H1 (cell line): ENCODE data around the gene MAML3. TPM values are rescaled to one million over a fixed set of nuclear protein-coding genes. Genes with fewer than 3 reads are reported as not detected.
A peak's percentile ranks its signal among the peaks of the same experiment; 100 is the strongest.

Experiments
- CTCF ChIA-PET: fragments of 300-600 bp; sonication (Branson Sonifier 250); formaldehyde crosslinking; loops from one replicate; lab custom pipeline; 2021; ENCODE audit not compliant: partially characterized antibody; lab: Charles Lee
- POLR2A ChIA-PET: fragments of 300-600 bp; sonication (Branson Sonifier 250); formaldehyde crosslinking; loops from one replicate; lab custom pipeline; 2021; ENCODE audit warnings: inconsistent platforms; ENCODE audit not compliant: partially characterized antibody; lab: Charles Lee
- DNase-seq, 2 experiments: peaks; one replicate each; pipeline versions ENCODE4 v3.0.0 to v3.0.0-alpha.2; 2010 to 2022; ENCODE audit warnings: low spot score in 2 of 2, low read depth in 1 of 2, mixed read lengths in 1 of 2
- FAIRE-seq: peaks from 2 replicates; lab custom pipeline; 2011; peaks lifted over from hg19 to GRCh38; lab: Jason Lieb, UNC
- H2AFZ ChIP-seq: 2 replicates; pipeline ENCODE4 v1.8.1; 2012; ENCODE audit warnings: low read length, inconsistent platforms
- H2AK5ac ChIP-seq: 2 replicates; pipeline ENCODE4 v1.6.1; 2013; ENCODE audit warnings: low read depth, low read length
- H2BK120ac ChIP-seq: replicated peaks from 2 replicates; pipeline ENCODE3; 2013; ENCODE audit warnings: low read depth, low read length, inconsistent platforms
- H2BK12ac ChIP-seq: 2 replicates; pipeline ENCODE4 v1.6.1; 2013; ENCODE audit warnings: low read depth, low read length
- H2BK15ac ChIP-seq: 2 replicates; pipeline ENCODE4 v1.6.1; 2013; ENCODE audit warnings: low read length
- H2BK20ac ChIP-seq: 2 replicates; pipeline ENCODE4 v1.6.1; 2013; ENCODE audit warnings: low read length
- H2BK5ac ChIP-seq: 2 replicates; pipeline ENCODE4 v1.6.1; 2013; ENCODE audit warnings: low read depth, low read length
- H3K14ac ChIP-seq: 2 replicates; pipeline ENCODE4 v1.6.1; 2013; ENCODE audit warnings: inconsistent platforms; ENCODE audit not compliant: insufficient read length
- H3K18ac ChIP-seq: 2 replicates; pipeline ENCODE4 v1.6.1; 2013; ENCODE audit warnings: low read length; ENCODE audit errors: extremely low read depth
- H3K23ac ChIP-seq: 2 replicates; pipeline ENCODE4 v1.6.1; 2013; ENCODE audit warnings: inconsistent platforms; ENCODE audit not compliant: insufficient read length
- H3K23me2 ChIP-seq: 2 replicates; pipeline ENCODE4 v1.6.1; 2013; ENCODE audit warnings: low read depth, low read length
- H3K27ac ChIP-seq: 2 replicates; pipeline ENCODE4 v1.6.1; 2011; ENCODE audit warnings: low read depth, low read length, inconsistent platforms
- H3K27me3 ChIP-seq, 4 experiments: replicated peaks in 1 of 4; 1 replicate in 1 of 4; 2 replicates in 3 of 4; pipeline versions ENCODE4 v1.6.1 to v1.8.1; 2011 to 2013; ENCODE audit warnings: low read length in 3 of 4, mild to moderate bottlenecking in 3 of 4, inconsistent platforms in 2 of 4, mixed read lengths in 2 of 4, moderate library complexity in 1 of 4; ENCODE audit not compliant: control insufficient read depth in 3 of 4, insufficient read depth in 3 of 4; ENCODE audit errors: extremely low read depth in 1 of 4
- H3K36me3 ChIP-seq, 4 experiments: 2 replicates each; pipeline versions ENCODE4 v1.6.1 to v1.8.1; 2011 to 2013; ENCODE audit warnings: mild to moderate bottlenecking in 4 of 4, low read length in 3 of 4, moderate library complexity in 2 of 4, control low read depth in 1 of 4, inconsistent platforms in 1 of 4; ENCODE audit not compliant: insufficient read depth in 4 of 4, control insufficient read depth in 2 of 4
- H3K4ac ChIP-seq: replicated peaks from 2 replicates; pipeline ENCODE3; 2013; ENCODE audit warnings: low read length, low read depth, mixed read lengths, inconsistent platforms; ENCODE audit not compliant: insufficient read length
- H3K4me1 ChIP-seq, 4 experiments: replicated peaks in 1 of 4; 1 replicate in 1 of 4; 2 replicates in 3 of 4; pipeline versions ENCODE4 v1.6.1 to v1.8.1; 2011 to 2013; ENCODE audit warnings: low read length in 3 of 4, inconsistent platforms in 2 of 4, mixed read lengths in 1 of 4; ENCODE audit not compliant: insufficient read depth in 4 of 4, control insufficient read depth in 3 of 4
- H3K4me2 ChIP-seq, 2 experiments: 2 replicates each; pipeline versions ENCODE4 v1.6.1 to v1.8.1; 2011 to 2013; ENCODE audit warnings: low read depth in 2 of 2, low read length in 2 of 2, control low read depth in 1 of 2, inconsistent platforms in 1 of 2, mild to moderate bottlenecking in 1 of 2; ENCODE audit not compliant: insufficient read depth in 1 of 2
- H3K4me3 ChIP-seq, 4 experiments: fragments of 200-600, 300-600 bp in 1 of 4; sonication (generic), shearing (Covaris generic), sonication (Bioruptor Twin) in 1 of 4; 2 replicates each; pipeline versions ENCODE4 v1.5.1 to v1.8.1; 2011 to 2016; ENCODE audit warnings: low read length in 4 of 4, low read depth in 3 of 4, control low read depth in 2 of 4, inconsistent platforms in 2 of 4, mild to moderate bottlenecking in 2 of 4, mixed read lengths in 1 of 4, moderate library complexity in 1 of 4; ENCODE audit not compliant: insufficient read depth in 2 of 4; ENCODE audit errors: extremely low read depth in 1 of 4
- H3K56ac ChIP-seq: replicated peaks from 2 replicates; pipeline ENCODE3; 2013; ENCODE audit warnings: low read depth, mild to moderate bottlenecking, mixed read lengths, low read length, inconsistent platforms; ENCODE audit not compliant: insufficient read length
- H3K79me1 ChIP-seq: 2 replicates; pipeline ENCODE4 v1.6.1; 2013; ENCODE audit warnings: low read depth, low read length, control low read depth
- H3K79me2 ChIP-seq, 2 experiments: 2 replicates each; pipeline versions ENCODE4 v1.6.1 to v1.8.1; 2012 to 2013; ENCODE audit warnings: low read length in 2 of 2, mild to moderate bottlenecking in 2 of 2, inconsistent platforms in 1 of 2; ENCODE audit not compliant: insufficient read depth in 2 of 2, control insufficient read depth in 1 of 2
- H3K9ac ChIP-seq, 4 experiments: replicated peaks in 1 of 4; 1 replicate in 1 of 4; 2 replicates in 3 of 4; pipeline versions ENCODE4 v1.6.1 to v1.8.1; 2011 to 2013; ENCODE audit warnings: low read depth in 3 of 4, low read length in 3 of 4, control low read depth in 2 of 4, mild to moderate bottlenecking in 2 of 4, moderate library complexity in 2 of 4, inconsistent platforms in 1 of 4; ENCODE audit errors: extremely low read depth in 1 of 4
- H3K9me3 ChIP-seq, 2 experiments: 2 replicates each; pipeline versions ENCODE4 v1.6.1 to v1.8.1; 2012 to 2013; ENCODE audit warnings: mild to moderate bottlenecking in 2 of 2, moderate library complexity in 2 of 2, control low read depth in 1 of 2, inconsistent platforms in 1 of 2, low read depth in 1 of 2, low read length in 1 of 2, mixed read lengths in 1 of 2; ENCODE audit not compliant: insufficient read depth in 2 of 2
- H4K20me1 ChIP-seq, 2 experiments: replicated peaks in 1 of 2; 2 replicates each; pipeline versions ENCODE3 to v1.8.1; 2011 to 2013; ENCODE audit warnings: inconsistent platforms in 2 of 2, low read length in 2 of 2, mild to moderate bottlenecking in 1 of 2; ENCODE audit not compliant: insufficient read depth in 2 of 2, control insufficient read depth in 1 of 2
- H4K5ac ChIP-seq: 2 replicates; pipeline ENCODE4 v1.6.1; 2013; ENCODE audit warnings: low read length, low read depth, mixed read lengths, inconsistent platforms; ENCODE audit not compliant: insufficient read length
- H4K8ac ChIP-seq: 2 replicates; pipeline ENCODE4 v1.8.0; 2013; ENCODE audit warnings: mild to moderate bottlenecking, moderate library complexity, low read length, inconsistent platforms; ENCODE audit not compliant: insufficient read depth; ENCODE audit errors: extremely low read depth
- H4K91ac ChIP-seq: replicated peaks from 2 replicates; pipeline ENCODE3; 2013; ENCODE audit warnings: low read length, mixed read lengths, inconsistent platforms; ENCODE audit not compliant: insufficient read length
- CBX5 ChIP-seq: fragments of 300-800, 300-1000 bp; sonication (generic); IDR thresholded peaks from 2 replicates; pipeline ENCODE4 v1.7.1; 2016; ENCODE audit warnings: antibody characterized with exemption, low read length, low read depth
- CHD2 ChIP-seq: IDR thresholded peaks from 2 replicates; pipeline ENCODE4 v1.6.1; 2012; ENCODE audit warnings: low read length, improper control_type of control experiment
- CTCF ChIP-seq, 3 experiments: IDR thresholded peaks; 1 replicate in 2 of 3; 2 replicates in 1 of 3; pipeline versions ENCODE4 v1.5.1 to v1.6.1; 2011; ENCODE audit warnings: low read length in 3 of 3, mild to moderate bottlenecking in 3 of 3, inconsistent platforms in 2 of 3, low read depth in 1 of 3, moderate library complexity in 1 of 3; ENCODE audit not compliant: insufficient read depth in 1 of 3; ENCODE audit errors: control extremely low read depth in 1 of 3
- E2F6 ChIP-seq: IDR thresholded peaks from 2 replicates; pipeline ENCODE4 v1.6.1; 2012; ENCODE audit warnings: inconsistent platforms
- MAX ChIP-seq: IDR thresholded peaks from 2 replicates; pipeline ENCODE4 v1.6.1; 2012; ENCODE audit warnings: inconsistent platforms
- RAD21 ChIP-seq, 2 experiments: IDR thresholded peaks in 1 of 2; conservative IDR thresholded peaks in 1 of 2; 2 replicates each; pipeline ENCODE4 v1.6.1; 2011; ENCODE audit warnings: low read depth in 2 of 2, low read length in 2 of 2, improper control_type of control experiment in 1 of 2, inconsistent platforms in 1 of 2, mild to moderate bottlenecking in 1 of 2, moderate library complexity in 1 of 2
- RFX5 ChIP-seq: IDR thresholded peaks from 2 replicates; pipeline ENCODE4 v1.6.1; 2011; ENCODE audit warnings: low read depth, low read length, improper control_type of control experiment, borderline replicate concordance
- WGBS, 2 experiments: shearing (Covaris generic) in 1 of 2; methylation state at CpG; one replicate each; pipeline versions ENCODE4 v1.1.6 to v1.1.7; 2013 to 2015; ENCODE audit warnings: low lambda C conversion rate in 2 of 2, mixed read lengths in 2 of 2, inconsistent platforms in 1 of 2, low coverage in 1 of 2, missing lambda C conversion rate in 1 of 2; ENCODE audit not compliant: insufficient replicate concordance in 2 of 2, insufficient coverage in 1 of 2, insufficient read length in 1 of 2; ENCODE audit errors: extremely low coverage in 1 of 2, missing lambda C conversion rate in 1 of 2; 5-methylcytosine and 5-hydroxymethylcytosine counted together
- polyA plus RNA-seq, 7 experiments: library from polyadenylated mRNA; depleted of rRNA in 3 of 7; stranded (reverse) in 5 of 7; unstranded in 2 of 7; fragments of >200 nt in 5 of 7; fragments of 200-250 nt in 2 of 7; gene quantifications; 1 replicate in 5 of 7; 2 replicates in 1 of 7; 4 replicates in 1 of 7; pipeline versions ENCODE4 v1.2.1 to v1.2.3, GENCODE V29; 2011 to 2013; ENCODE audit warnings: missing spikeins in 2 of 7, mixed read lengths in 2 of 7
- total RNA-seq: library from RNA; stranded (reverse); fragmentation: NEBNext Ultra II Directional; extraction: Animal tissue kit (Norgen Biotek cat#: 25700); gene quantifications from 2 replicates; pipeline ENCODE4 v1.2.1, GENCODE V29; 2021
- TF ChIP-seq, protein P1 (sequence below): IDR thresholded peaks from 2 replicates; pipeline ENCODE4 v1.6.1; 2012; ENCODE audit warnings: low read length, inconsistent platforms

MAML3 gene
- total and polyA plus RNA-seq, 2 of the 8 experiments (the other 6 are each of a cell fraction or from before 2014, with no cell fraction given) = 2.1 to 5.7 TPM

- DNase-seq = no peak
- Histone ChIP-seq H3K56ac (no peak overlapping the region), H3K79me2 (no peaks in the 10 kb centered on the region), H3K14ac (no peak overlapping the region), H2BK12ac (no peak overlapping the region), H3K27ac (no peak overlapping the region), H2BK120ac (no peak overlapping the region), H3K4me2 (no peak overlapping the region), H2BK15ac (no peak overlapping the region), H2BK5ac (no peak overlapping the region), H3K4me1 (peaks cover 0 to 5% (median under 1%) of the 10 kb centered on the region in 4 experiments; a peak in 1 of 7 replicates), H3K23ac (no peak overlapping the region), H3K9me3 (no peaks in the 10 kb centered on the region), H2BK20ac (no peak overlapping the region), H3K23me2 (no peaks in the 10 kb centered on the region), H4K5ac (no peak overlapping the region), H4K91ac (no peak overlapping the region), H4K20me1 (no peaks in the 10 kb centered on the region), H2AFZ (no peak overlapping the region), H3K79me1 (no peaks in the 10 kb centered on the region), H3K27me3 (no peaks in the 10 kb centered on the region; a peak in 1 of 7 replicates), H2AK5ac (no peak overlapping the region), H3K4me3 (no peak overlapping the region), H3K18ac (no peak overlapping the region), H4K8ac (no peak overlapping the region), H3K4ac (no peak overlapping the region), H3K36me3 (no peaks in the 10 kb centered on the region), H3K9ac (no peak overlapping the region)
- ChIA-PET POLR2A (interaction anchor here (1.2 kb wide), 1 partner anchor 8 kb away, joined by 3 read pairs; no protein-coding TSS in a partner anchor), CTCF (interaction anchor here (0.9 to 1.4 kb wide), 5 partner anchors 20 to 217 kb away, joined by 3 to 4 read pairs (median 3); no protein-coding TSS in a partner anchor)
- 87% methylated on average over 6 of the region's 6 CpGs; no CpG with 5 or more reads in 1 of the 2 experiments for WGBS, 2 experiments
- FAIRE-seq = peak; percentile 50
- TF ChIP-seq, protein P1, sequence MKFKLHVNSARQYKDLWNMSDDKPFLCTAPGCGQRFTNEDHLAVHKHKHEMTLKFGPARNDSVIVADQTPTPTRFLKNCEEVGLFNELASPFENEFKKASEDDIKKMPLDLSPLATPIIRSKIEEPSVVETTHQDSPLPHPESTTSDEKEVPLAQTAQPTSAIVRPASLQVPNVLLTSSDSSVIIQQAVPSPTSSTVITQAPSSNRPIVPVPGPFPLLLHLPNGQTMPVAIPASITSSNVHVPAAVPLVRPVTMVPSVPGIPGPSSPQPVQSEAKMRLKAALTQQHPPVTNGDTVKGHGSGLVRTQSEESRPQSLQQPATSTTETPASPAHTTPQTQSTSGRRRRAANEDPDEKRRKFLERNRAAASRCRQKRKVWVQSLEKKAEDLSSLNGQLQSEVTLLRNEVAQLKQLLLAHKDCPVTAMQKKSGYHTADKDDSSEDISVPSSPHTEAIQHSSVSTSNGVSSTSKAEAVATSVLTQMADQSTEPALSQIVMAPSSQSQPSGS = no peak
- TF ChIP-seq CBX5 = no peak
- no peak for TF ChIP-seq CTCF (IDR thresholded peaks at IDR 0.05; ENCODE audit: control extremely low read depth in 1 of 3, insufficient read depth in 1 of 3, low read depth in 1 of 3, low read length in 3 of 3)
- TF ChIP-seq RFX5 = no peak
- TF ChIP-seq CHD2 = no peak
- TF ChIP-seq E2F6 = no peak
- TF ChIP-seq MAX = no peak
- TF ChIP-seq RAD21 (IDR thresholded peaks at IDR 0.05 in 1 of 2, conservative IDR thresholded peaks at IDR 0.05 in 1 of 2; ENCODE audit: low read depth in 2 of 2, low read length in 2 of 2) = no peak
Measured at GRCh38 chr4:139767168-139767567, 386.8 kb downstream of the MAML3 start.
